ENCODE data around the gene NEK10.
"Not testable (repeated sequence)": the region's sequence is repeated elsewhere in the genome, so short reads cannot be mapped to it uniquely, and the experiment has no call there.

Gene NEK10

GRCh38 chr3:27312044-27312668, 57.0 kb downstream of the NEK10 start:
- peak; percentile 65 for DNase-seq

GRCh38 chr3:27311400-27311799, 57.8 kb downstream of the NEK10 start:
- no peak for DNase-seq

GRCh38 chr3:27310688-27311087, 58.5 kb downstream of the NEK10 start:
- no peak for DNase-seq

- no peak for DNase-seq
These were observed 61.6 kb downstream of the NEK10 start for GRCh38 chr3:27307566-27307965.

- no peak for DNase-seq
These were observed 66.3 kb downstream of the NEK10 start for GRCh38 chr3:27302891-27303290.

GRCh38 chr3:27298981-27299380, 70.2 kb downstream of the NEK10 start:
- DNase-seq: not testable (repeated sequence)

- no peak for DNase-seq
These were observed 75.2 kb downstream of the NEK10 start for GRCh38 chr3:27293939-27294338.

- no peak for DNase-seq
These were observed 78.4 kb downstream of the NEK10 start for GRCh38 chr3:27290760-27291159.

GRCh38 chr3:27289769-27290413, 79.3 kb downstream of the NEK10 start:
- no peak for DNase-seq

GRCh38 chr3:27287052-27287451, 82.1 kb downstream of the NEK10 start:
- DNase-seq: no peak

- DNase-seq: not testable (repeated sequence)
These were observed 82.7 kb downstream of the NEK10 start for GRCh38 chr3:27286467-27286866.

GRCh38 chr3:27285668-27286067, 83.5 kb downstream of the NEK10 start:
- DNase-seq: no peak

GRCh38 chr3:27281671-27282150, 87.5 kb downstream of the NEK10 start:
- DNase-seq: peak; percentile 13

- DNase-seq: peak; percentile 1
These were observed 90.1 kb downstream of the NEK10 start for GRCh38 chr3:27279123-27279522.

- DNase-seq: no peak
These were observed 90.7 kb downstream of the NEK10 start for GRCh38 chr3:27278383-27279055.

- no peak for DNase-seq
These were observed 93.7 kb downstream of the NEK10 start for GRCh38 chr3:27275441-27275990.

GRCh38 chr3:27271890-27272289, 97.3 kb downstream of the NEK10 start:
- DNase-seq: no peak

GRCh38 chr3:27254896-27255295, 114.3 kb downstream of the NEK10 start:
- DNase-seq: no peak

- peak; percentile 7 for DNase-seq
These were observed 115.4 kb downstream of the NEK10 start for GRCh38 chr3:27253831-27254230.

GRCh38 chr3:27253391-27253790, 115.8 kb downstream of the NEK10 start:
- no peak for DNase-seq

GRCh38 chr3:27252646-27253045, 116.5 kb downstream of the NEK10 start:
- DNase-seq: no peak

- DNase-seq: no peak
These were observed 124.8 kb downstream of the NEK10 start for GRCh38 chr3:27244374-27244773.

GRCh38 chr3:27239951-27240350, 129.2 kb downstream of the NEK10 start:
- peak; percentile 91 for DNase-seq

- no peak for DNase-seq
These were observed 140.4 kb downstream of the NEK10 start for GRCh38 chr3:27228805-27229204.

All from NCI-H1105 treated with DMSO at 0.1 percent for 48 hours (cell line).